Occipital lobe (tissue), 2 donors: ENCODE results near the gene COL25A1. TPM values are rescaled to one million over a fixed set of nuclear protein-coding genes. Genes with fewer than 3 reads are reported as not detected.

Experiments used
- DNase-seq: peaks from one replicate; lab custom pipeline; 2025; lab: John Stamatoyannopoulos, UW
- total RNA-seq: library from RNA; depleted of rRNA; stranded (reverse); fragments of >200 nt; gene quantifications from one replicate; pipeline ENCODE4 v1.2.3, GENCODE V29; 2014

COL25A1 gene
- 6.4 TPM for total RNA-seq

DNA sequence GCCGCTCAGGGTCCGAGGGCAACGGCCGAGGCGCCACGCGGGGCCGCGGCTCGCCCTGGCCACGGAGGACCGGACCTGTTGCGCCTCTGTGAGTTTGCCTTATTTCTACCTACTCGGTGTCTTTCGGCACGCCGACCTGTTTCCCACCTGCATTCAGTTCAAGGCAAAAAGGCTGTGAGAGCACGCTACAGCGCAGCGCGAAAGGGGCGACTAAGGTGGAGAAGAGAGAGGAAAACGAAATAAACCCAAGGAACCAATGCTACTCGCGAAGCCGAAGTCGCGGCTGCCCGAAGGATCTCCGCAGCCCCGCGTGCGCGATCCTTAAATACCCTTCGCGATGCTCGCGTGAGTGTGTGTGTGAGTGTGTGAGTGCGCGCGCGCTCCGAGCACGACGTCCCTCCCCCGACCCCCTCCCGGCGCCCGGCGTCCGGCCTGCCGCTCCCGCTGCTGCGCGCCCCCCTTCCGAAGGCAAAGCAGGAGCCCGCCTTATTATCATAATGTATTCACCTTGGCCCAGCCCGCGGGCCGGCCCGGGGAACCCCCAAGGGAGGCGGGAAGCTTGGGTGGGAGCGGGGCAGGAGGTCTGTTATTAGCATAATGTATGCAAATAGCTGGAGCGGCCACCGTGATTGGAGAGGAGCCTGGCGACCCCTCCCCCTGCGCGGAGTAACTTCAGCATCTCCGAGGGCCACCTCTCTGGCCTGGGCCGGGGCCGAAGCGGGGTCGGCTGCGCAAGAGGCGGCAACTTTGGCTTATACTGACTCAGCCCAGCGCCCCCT, at the start of gene COL25A1:
TSS of gene COL25A1 (minus strand) at position 298 of the 779 bp plus-strand sequence.
- DNase-seq = no peak

DNA sequence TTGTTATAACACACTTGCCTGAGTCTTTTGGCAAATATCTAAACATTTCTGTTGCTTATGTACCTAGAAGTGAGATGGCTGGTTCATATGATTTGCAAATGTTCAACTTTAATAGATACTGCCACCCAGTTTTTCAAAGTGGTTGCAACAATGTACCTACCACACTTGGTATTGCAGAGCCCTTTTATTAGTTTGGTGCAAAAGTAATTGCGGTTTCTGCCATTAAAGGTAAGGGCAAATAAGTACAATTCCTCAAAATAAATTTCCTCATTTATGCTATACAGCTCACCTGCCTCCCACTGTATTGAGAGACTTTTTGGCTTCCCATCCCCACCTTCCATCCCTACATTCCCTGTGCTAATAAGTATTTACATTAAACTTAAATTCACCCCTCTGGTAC, 47.7 kb upstream of the COL25A1 start:
- DNase-seq = no peak

DNA sequence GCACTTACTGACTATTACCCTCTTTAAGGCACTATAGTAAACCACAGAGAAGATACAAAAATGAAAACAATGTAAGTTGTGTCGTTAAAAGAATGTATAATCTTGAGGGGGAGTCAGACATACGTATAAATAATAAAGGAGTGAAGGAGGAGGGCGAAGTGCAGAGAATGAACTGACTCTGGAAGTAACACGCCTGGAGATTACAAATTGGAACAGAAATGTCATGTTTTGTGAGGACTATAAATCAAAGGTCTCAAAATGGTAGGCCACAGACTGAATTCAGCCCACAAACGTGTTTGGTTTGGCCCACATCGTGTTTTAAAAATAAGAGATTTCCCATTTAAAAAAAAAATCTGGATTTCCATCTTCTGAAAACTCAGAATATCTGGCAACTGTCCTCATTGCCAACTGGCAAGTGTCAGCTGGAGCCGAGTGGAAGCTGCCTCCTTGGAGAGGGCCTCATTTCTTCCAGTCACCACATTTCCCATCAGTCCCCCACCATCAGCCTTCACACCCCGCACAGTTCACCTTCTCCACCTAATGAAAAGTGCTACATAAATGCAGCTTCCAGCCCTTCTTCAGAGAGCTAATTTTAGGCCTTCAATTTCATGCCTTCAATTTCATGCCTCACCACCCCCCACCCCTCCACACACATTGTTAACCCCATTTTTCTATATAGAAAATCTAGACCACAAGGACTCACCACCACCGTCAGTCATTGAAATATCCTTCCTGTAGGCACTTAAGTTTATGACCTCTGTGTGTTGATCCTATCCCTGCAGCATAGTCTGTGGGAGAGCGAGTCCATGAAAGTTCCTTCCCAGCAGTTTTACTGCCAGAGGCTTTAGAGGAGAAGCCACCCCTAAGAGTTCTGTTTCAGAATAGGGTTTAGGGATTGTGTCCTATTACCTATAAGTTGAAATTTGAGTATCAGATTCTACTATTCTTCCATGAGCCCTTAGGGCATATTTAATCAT, 32.0 kb upstream of the COL25A1 start:
- no peak for DNase-seq

DNA sequence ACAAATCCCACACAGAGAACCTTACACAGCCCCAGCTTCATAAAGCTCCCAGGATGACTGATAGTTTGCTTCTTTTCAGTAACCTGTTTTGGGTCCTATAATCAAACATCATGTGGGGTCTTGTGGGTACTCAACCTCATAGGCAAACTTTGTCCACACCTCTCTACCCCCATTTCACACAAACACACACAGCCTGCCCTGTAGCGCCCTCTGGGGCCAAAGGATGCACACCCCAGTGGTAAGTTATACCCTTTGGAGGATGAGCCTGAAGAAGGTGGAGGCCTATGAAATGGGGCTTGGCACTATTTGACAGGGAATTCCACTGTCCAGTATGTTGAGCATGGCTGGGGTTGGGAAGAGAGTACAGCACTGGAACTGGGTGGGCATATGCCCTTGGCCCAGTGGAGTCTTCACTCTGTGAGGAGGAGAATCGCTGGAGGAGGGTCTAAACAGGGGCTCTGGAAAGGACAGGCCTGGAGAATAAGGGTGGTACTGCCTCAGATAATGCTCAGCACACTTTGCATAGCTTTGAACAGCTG, 30.5 kb upstream of the COL25A1 start:
- no peak for DNase-seq

DNA sequence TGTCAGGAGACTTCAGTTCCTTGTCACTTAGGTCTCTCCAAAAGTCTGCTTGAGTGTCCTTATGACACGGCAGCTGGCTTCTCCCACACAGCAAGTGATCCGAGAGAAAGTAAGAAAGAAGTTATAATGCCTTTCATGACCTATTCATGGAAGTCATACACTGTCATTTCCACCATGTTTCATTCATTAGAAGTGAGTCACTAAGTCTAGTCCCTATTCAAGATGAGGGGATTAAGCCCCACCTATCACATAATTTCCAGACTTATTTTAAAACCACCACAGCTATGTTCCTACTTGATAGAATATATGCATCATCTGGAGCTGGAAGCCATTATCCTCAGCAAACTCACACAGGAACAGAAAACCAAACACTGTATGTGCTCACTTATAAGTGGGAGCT, 25.2 kb upstream of the COL25A1 start:
- DNase-seq = no peak

DNA sequence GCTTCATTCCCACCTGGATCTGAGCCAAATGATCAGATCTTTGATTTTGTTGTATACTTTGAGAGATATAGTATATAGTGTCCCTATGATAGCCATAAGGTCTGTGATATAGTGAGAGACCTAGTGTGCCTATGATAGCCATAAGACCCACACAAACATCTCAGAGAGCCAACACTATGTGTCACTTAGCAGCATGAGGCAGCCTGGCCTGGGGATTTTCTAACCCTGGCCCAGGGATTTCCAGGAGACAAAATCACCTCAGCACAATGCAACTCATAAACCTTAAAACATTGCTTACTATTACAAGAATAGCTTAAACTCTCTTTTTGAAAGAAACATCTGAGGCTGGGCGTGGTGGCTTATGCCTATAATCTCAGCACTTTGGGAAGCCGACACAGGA, 23.2 kb upstream of the COL25A1 start:
- DNase-seq = no peak

DNA sequence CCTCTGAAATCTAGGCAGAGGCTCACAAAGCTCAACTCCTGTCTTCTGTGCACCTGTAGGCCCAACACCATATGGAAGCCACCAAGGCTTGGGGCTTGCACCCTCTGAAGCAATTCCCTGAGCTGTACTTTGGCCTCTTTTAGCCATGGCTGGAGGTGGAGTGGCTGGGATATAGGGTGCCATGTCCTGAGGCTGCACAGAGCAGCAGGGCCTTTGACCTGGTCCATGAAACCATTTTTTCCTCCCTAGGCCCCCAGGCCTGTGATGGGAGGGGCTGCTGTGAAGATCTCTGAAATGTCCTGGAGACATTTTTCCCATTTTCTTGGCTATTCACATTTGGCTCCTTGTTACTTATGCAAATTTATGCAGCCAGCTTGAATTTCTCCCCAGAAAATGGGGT, 20.9 kb upstream of the COL25A1 start:
- DNase-seq = no peak

DNA sequence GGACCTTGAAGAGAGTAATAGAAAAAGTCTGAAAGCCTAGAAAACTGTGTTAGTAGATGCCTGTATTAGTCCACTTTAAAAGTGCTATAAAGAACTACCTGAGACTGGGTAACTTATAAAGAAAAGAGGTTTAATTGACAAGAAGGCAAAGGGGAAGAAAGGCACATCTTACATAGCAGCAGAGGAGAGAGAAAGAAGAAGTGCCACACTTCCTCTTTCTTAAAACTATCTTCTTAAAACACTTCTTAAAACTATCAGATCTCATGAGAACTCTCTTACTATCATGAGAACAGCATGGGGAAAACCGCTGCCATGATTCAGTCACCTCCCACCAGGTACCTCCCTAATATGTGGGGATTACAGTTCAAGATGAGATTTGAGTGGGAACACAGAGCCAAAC, 18.8 kb upstream of the COL25A1 start:
- DNase-seq = no peak

DNA sequence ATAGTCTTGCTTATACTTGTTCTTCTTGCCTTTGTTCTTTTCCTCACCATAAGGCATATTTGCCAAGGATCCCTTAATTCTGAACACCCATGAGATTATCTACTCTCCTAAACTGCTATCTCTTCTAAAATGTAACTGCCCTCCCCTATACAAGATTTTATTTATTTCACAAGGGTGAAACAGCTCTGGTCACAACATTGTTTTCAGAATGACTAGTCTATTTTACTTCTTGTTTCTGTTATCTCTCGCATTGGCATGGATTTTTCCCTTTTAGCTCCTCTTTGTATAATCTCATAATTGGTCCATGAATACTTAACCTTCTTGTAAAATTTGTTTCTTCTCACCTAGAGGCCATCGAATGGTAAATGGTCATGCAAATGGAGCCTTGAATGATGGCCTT, 17.2 kb upstream of the COL25A1 start:
- DNase-seq = no peak

DNA sequence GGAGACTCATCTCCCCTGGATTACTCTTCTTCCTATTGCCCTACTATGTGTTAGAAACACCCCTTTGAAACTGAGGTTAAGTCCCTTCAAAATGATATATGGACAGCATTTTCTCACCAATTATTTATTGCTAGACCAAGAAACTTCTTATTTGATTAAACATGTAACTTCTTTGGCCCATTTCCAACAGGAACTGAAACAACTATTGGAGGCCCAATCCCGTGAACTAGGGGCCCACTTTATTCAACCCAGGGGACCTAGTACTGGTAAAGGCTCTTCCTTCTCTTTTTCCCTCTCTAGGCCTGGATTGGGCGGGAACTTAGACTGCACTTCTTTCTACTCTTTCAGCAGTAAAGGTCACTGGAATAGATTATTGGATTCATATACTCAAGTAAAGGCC, 16.7 kb upstream of the COL25A1 start:
- no peak for DNase-seq

DNA sequence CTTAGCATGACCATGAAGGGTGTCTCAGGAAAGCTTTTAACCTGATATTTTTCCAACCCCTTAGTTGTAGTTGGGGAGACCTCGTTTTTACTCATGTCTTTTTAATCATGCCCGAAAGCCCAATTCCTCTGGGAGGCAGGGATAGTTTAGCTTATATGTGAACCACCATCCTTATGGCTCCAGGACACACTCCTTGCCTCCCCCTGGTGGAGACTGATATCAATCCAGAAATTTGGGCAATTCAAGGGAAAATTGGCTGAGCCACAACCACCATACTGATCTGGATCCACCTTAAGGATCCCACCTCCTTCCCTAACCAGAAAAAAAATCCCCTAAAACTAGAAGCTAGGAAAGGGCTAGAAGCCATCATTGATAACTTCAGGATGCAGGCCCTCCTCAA, 13.4 kb upstream of the COL25A1 start:
- DNase-seq = no peak

DNA sequence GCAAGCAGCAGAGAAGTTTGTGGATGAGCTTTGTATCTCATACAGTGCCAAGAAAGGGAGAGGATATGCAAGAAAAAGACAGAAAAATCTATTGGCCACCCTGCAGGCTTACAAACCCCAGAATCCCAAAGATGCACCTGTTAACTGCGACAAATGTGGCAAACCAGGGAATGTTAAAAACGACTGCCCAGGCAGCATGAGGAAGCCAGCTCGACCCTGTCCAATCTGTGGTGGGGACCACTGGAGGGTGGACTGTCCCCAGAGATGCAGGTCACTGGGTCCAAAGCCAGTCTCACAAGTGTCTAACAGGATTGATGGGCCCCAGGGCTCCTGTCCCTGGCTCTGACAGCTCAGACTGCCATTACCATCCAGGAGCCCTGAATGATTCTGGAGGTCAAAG, 12.9 kb upstream of the COL25A1 start:
- DNase-seq = no peak

DNA sequence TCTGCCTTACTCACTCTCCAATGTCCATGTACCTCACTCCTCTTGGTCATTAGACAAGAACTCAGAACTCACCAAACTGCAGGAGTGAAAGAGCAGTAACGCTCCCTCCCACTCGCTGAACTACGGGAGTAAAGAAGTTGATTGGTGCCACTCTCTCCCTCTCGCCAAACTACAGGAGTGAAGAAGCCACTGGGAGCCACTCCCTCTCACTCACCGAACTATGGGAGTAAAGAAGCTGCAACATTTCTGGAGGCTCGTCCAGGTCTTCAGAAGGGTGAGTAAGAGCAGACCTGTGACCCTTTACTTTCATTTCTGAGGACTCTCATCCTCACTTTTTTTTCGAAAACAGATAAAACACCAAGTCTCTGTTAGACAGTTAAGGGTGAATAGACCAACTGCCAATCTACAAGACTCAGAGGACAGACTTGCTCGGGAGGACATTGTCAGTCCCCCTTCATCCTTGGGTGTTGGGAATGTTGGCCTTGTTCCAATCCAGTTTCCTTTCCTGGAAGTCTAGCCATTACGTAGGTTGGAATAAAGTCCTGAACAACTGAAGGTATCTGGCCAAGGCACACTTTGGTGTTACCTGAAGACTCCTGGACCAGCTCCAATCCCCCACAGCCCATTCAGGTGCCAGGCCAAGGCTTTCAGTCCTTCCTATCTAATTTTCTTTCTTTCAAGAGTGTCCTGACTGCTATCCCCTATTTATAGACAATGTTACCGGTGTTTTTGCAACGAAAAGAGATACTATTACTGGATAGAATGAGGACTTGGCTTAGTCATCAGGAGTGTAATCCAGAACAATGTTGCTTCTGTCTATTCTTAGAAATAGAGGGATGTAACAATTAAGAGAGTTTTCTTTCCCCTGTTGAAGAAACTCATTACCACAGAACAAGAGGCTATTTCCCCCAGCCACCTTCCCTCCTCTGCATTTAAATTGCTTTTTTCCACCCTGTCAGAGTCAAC, 11.0 kb upstream of the COL25A1 start:
- DNase-seq = no peak

DNA sequence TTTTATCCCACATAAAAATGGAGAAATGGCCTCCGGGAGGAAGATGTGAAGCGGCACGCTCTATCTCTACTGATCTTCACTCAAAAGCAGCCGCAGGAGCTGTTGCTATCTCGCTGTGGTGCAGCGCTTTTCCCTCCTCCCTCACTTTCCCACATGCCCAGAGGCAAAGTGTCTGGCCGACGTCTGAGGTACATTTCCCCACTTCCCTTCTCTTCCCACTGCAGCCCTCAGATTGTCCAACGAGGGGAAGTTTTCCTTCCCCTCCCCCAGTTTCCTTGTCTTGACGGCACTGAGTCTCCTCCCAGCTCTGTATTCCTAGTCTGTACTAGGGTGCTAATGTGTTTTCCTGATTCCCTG, 660 bp upstream of the COL25A1 start:
- DNase-seq = no peak

DNA sequence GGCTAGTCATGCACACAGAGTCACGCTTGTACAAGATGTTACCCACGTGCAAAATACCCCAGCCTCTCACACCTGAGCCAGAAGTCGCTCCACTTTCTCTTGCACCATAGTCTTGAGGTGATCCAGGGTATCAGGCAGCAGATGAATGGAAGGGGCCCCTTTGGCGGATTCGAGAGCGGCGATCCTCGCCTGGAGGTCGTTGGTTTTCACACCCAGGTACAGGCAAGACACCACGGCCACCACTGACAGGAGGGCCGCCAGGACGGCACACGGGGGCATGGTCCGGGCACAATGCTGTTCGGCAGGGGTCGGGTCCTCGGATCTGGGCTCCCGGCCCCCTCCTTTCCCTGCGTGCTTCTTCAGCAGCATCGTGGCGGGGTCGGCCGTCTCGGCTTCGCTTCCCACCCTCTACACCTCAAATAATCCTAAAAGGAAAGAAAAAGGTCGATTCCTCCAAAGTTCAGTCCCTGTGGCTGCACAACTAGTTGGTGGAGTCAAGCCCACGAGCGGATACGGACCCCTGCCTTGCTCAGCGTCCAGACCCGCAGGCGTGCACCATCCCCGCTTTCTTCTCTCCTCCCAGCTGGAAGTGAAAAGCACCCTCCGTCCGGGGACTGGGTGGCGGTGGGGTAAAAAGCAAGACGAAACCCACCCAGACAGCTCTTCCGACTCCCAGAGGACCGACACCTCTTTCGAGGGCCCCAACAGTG, 652 bp downstream of the COL25A1 start:
- no peak for DNase-seq

DNA sequence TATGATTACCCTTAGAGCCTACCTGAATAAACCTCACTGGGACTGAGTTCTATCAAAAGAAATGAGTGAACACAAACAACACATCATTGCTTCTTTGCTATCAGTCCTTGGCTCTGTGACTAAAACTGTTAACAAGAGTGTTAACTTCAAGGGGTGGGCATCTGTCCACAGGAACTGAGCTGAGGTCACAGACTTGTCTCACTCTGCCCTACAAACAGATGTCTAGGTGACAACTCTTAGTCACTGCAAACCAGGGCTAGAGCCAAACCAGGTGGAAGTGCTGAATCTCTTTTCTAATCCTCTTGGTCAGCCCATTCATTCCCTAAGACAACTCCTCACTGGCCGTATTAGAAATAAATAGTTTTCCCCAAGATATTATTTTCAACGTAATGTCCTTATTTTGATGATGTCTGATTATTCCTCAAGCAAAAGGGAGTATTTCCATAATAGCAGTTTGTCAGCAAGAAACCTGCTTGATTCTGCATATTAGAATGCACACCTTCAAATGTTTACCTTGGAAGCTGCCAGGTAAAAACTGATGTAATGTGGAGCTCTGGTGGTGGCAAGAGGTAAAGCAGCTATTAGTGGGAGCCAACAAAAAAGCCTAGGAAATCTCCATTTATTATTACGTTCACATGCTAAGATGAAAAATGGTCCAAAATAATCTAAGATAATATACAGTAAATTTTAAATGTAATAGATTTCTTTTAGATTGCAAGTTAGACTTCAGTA, 4.0 kb downstream of the COL25A1 start:
- no peak for DNase-seq

DNA sequence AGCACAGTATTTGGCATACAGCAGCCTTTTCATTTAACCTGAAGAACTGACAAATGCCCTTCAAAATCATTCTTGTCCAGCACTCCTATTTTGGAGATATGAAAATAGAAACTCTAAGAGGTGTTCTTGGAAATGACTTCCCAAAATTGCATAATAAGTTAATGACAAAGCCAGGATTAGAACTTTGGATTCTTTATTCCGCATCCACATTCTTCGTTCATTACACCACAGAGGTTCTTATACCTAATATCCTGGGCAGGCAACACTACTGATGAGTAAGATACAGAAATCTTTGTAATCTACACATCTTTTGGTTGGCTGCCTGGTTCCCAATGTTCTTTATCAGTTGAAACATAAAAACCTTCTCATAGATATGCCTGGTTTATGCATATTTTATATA, 5.9 kb downstream of the COL25A1 start:
- no peak for DNase-seq

DNA sequence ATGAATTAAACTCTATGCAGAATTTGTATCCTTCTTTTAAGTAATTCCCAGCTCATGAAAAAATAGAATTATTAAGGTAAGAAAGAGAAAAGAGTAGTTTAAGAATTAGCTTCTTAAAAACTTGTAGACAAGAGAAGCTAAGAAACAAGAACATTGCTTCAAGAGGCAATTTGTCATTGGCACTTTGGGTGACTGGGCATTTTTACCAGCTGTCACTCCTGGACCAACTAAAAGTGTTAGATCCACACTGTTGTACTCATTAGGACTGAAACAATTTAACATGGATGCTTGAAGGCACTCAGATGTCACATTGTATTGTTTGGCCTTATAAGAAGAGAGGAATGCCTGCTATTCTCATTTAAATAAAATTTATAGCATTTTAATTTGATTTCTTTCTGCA, 7.4 kb downstream of the COL25A1 start:
- no peak for DNase-seq

DNA sequence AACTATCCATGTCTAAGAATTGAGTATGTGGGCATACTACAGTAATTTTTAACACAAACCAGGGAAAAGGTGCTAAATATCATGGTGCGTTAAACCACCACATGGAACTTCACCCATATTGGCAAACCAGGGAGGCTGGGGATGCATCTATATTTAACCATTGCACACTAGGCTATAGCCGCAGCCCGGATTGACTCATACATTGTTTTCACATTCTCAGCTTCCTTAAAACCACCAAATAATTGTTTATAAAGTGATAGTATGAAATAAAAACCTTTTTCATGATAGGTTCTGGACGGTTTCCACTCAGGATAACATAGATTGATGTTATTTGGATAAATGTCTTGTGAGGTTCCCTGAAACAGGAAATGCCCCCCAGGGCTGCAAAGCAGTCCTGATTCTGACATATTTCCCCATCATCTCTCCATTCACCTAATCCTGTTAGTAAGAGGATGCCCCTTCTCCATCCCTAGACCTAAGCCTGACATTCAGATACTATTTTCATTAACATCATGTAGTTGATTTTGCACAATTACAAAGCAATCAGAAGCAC, 7.9 kb downstream of the COL25A1 start:
- DNase-seq = no peak

DNA sequence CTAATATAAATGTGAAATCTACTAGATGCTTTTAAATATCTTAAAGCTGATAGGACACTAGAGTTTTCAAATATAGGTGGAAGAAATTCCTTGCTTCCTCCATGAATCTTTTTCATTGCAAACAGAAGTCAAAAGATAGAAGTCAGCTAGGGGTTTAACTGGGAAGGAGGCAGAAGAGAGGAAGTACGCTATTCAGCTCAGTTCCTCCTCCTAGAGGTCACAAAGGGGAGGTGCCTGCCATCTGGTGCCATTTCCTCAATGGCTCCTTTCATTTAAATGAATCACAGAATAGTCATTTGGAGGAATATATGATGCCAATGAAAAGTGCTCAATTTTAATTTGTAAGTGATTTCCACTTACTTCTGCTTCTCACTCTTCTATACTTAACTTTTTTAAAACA, 8.5 kb downstream of the COL25A1 start:
- DNase-seq = no peak
